ENCODE measurements around the gene SEL1L.

Gene SEL1L

DNA sequence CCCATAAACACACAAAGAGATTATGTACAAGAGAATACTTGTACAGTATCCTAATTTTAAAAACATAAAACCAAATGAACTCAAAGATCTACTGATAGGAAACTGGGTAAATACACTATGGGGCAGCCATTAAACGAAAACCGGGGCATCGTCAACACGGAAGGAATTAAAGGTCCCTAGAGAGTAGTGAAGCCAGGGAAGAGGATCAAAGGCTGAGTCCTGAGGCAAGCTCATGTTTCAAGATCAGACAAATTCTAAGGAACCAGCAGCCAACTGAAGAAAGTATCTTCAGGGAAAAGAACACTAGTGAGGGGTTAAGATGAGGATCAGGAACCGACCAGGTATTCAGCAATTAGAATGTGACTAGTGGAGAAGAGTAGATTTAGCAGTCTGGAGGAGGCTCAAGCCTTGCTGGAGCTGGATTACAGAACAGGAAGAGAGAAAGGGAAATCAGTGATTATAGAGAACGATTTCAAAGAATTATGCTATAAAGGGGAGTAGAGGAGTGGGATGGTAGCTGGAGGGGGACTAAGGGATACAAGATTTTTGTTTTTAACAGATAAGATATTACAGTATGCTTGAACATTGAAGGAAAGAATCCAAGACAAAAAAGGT lies 23.7 kb downstream of the SEL1L start:
- Histone ChIP-seq H3K36me3 (ENCODE audit: control insufficient read depth in 2 of 2, insufficient read depth in 2 of 2, low read length in 2 of 2) (peaks cover 8 to 19% of the 10 kb centered on the region in 2 donors), H3K27ac (ENCODE audit: low read length) (no peak overlapping the region), H3K27me3 (ENCODE audit: control insufficient read depth in 1 of 2, insufficient read depth in 2 of 2, low read length in 2 of 2) (no peaks in the 10 kb centered on the region), H3K4me1 (ENCODE audit: control insufficient read depth, insufficient read depth, low read length) (no peaks in the 10 kb centered on the region), H3K4me3 (ENCODE audit: low read length in 2 of 2) (no peak overlapping the region), H3K9me3 (ENCODE audit: control insufficient read depth in 2 of 2, low read length in 2 of 2) (no peaks in the 10 kb centered on the region), H3K9ac (ENCODE audit: low read length in 2 of 2) (no peak overlapping the region)

DNA sequence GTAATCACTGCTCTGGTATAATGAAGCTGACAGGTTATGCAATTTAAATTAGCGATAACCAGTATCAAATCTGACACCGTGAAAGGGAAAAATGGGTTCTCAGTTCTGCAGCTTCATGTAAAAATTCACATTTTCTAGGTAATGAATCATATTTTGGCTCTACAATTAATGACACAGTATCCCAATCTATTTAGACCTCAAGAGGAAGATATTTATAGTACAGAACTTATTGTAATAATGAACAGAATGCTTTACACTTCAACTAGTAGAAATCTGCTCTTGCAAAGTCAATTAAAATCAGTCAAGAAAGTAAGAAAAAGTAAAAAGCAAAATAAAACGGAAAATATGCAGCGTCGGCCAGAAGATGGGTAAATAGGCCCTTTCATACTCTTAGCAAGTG lies 24.3 kb downstream of the SEL1L start:
- no peak overlapping the region for H3K9ac ChIP-seq (ENCODE audit: low read length in 2 of 2)
- no peaks in the 10 kb centered on the region for H3K27me3 ChIP-seq (ENCODE audit: control insufficient read depth in 1 of 2, insufficient read depth in 2 of 2, low read length in 2 of 2)
- no peaks in the 10 kb centered on the region for H3K9me3 ChIP-seq (ENCODE audit: control insufficient read depth in 2 of 2, low read length in 2 of 2)
- H3K4me3 ChIP-seq (ENCODE audit: low read length in 2 of 2), result no peak overlapping the region
- no peak overlapping the region for H3K27ac ChIP-seq (ENCODE audit: low read length)
- H3K4me1 ChIP-seq (ENCODE audit: control insufficient read depth, insufficient read depth, low read length), result no peaks in the 10 kb centered on the region
- peaks cover 8 to 22% of the 10 kb centered on the region in 2 donors for H3K36me3 ChIP-seq (ENCODE audit: control insufficient read depth in 2 of 2, insufficient read depth in 2 of 2, low read length in 2 of 2)

DNA sequence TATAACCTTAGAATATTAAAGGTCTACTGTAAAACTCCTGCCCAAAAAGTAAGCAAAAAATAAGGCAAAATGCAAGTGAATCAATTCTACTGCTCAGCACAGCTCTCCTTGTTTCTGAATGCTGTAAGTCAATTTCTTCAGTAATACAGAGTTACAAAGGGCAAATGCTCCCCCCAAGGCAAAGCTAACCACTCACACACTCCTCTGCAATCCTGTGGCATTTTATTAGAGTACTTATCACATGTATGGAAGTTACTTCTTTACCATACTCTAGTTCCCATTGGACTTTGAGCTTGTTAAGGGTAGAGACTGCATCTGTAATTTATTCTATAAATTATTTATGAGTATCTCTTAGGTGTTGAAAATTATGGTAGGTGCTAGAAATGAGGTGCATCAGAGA lies 27.2 kb downstream of the SEL1L start:
- no peak overlapping the region for H3K27ac ChIP-seq (ENCODE audit: low read length)
- H3K27me3 ChIP-seq (ENCODE audit: control insufficient read depth in 1 of 2, insufficient read depth in 2 of 2, low read length in 2 of 2), result no peaks in the 10 kb centered on the region
- no peak overlapping the region for H3K4me3 ChIP-seq (ENCODE audit: low read length in 2 of 2)
- no peaks in the 10 kb centered on the region for H3K9me3 ChIP-seq (ENCODE audit: control insufficient read depth in 2 of 2, low read length in 2 of 2)
- H3K9ac ChIP-seq (ENCODE audit: low read length in 2 of 2), result no peak overlapping the region
- peaks cover 11 to 30% of the 10 kb centered on the region in 2 donors for H3K36me3 ChIP-seq (ENCODE audit: control insufficient read depth in 2 of 2, insufficient read depth in 2 of 2, low read length in 2 of 2)
- H3K4me1 ChIP-seq (ENCODE audit: control insufficient read depth, insufficient read depth, low read length), result no peaks in the 10 kb centered on the region

DNA sequence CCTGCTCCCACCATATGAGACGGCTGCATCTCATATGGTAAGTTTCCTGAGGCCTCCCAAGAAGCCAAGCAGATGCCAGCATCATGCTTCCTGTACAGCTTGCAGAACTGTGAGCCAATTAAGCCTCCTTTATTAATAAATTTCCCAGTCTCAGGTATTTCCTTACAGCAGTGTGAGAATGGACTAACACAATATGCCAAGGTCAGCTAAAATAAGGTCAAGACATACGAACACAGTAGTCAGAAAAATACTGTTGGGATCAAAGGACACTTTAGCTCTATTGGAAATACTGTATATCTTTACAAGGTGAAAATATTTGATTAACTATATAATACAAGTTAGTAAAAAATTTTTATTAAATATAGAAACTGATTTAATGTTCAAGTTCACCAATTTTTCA lies 28.8 kb downstream of the SEL1L start:
- H3K9me3 ChIP-seq (ENCODE audit: control insufficient read depth in 2 of 2, low read length in 2 of 2), result no peaks in the 10 kb centered on the region
- H3K4me1 ChIP-seq (ENCODE audit: control insufficient read depth, insufficient read depth, low read length), result no peaks in the 10 kb centered on the region
- H3K4me3 ChIP-seq (ENCODE audit: low read length in 2 of 2), result no peak overlapping the region
- no peaks in the 10 kb centered on the region for H3K27me3 ChIP-seq (ENCODE audit: control insufficient read depth in 1 of 2, insufficient read depth in 2 of 2, low read length in 2 of 2)
- peaks cover 17 to 37% of the 10 kb centered on the region in 2 donors for H3K36me3 ChIP-seq (ENCODE audit: control insufficient read depth in 2 of 2, insufficient read depth in 2 of 2, low read length in 2 of 2)
- no peak overlapping the region for H3K27ac ChIP-seq (ENCODE audit: low read length)
- no peak overlapping the region for H3K9ac ChIP-seq (ENCODE audit: low read length in 2 of 2)

DNA sequence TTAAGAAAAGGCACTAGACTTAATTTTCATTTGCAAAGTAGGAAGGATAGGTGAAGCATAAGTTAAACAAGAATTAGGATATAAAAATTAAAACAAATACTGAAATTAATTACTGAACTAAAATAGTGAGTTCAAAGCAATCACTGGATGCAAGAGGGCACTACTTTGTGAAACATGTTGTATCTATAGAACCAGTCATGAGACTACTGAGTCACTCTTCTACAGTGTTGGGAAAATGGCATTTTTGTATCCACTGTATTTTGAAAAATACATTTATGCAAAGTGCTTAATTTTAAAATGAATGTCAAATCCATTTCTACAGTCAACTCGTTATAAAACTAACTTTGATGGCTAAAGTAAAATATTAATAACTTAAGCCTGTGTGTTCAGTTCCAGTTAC lies 47.9 kb downstream of the SEL1L start:
- Histone ChIP-seq H3K4me1 (ENCODE audit: control insufficient read depth, insufficient read depth, low read length) (no peaks in the 10 kb centered on the region), H3K36me3 (ENCODE audit: control insufficient read depth in 2 of 2, insufficient read depth in 2 of 2, low read length in 2 of 2) (peaks cover 38 to 39% of the 10 kb centered on the region in 2 donors), H3K27ac (ENCODE audit: low read length) (no peak overlapping the region)

DNA sequence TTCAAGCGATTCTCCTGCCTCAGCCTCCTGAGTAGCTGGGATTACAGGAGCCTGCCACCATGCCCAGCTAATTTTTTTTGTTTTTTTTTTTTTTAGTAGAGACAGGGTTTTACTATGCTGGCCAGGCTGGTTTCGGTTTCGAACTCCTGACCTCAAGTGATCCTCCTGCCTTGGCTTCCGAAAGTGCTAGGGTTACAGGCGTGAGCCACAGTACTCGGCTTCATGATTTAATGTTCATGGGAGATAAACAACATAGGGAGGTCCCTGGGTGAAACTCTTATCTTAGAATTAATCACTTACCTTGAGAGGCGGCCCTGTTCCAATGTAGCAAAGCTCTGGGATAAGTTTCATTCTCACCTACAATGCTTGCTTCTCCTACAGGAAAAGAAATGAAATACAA lies 48.3 kb downstream of the SEL1L start:
- H3K27ac ChIP-seq (ENCODE audit: low read length), result no peak overlapping the region
- peaks cover 38 to 42% of the 10 kb centered on the region in 2 donors for H3K36me3 ChIP-seq (ENCODE audit: control insufficient read depth in 2 of 2, insufficient read depth in 2 of 2, low read length in 2 of 2)
- no peaks in the 10 kb centered on the region for H3K4me1 ChIP-seq (ENCODE audit: control insufficient read depth, insufficient read depth, low read length)
- H3K9me3 ChIP-seq (ENCODE audit: control insufficient read depth in 2 of 2, low read length in 2 of 2), result no peaks in the 10 kb centered on the region
- no peak overlapping the region for H3K9ac ChIP-seq (ENCODE audit: low read length in 2 of 2)
- H3K4me3 ChIP-seq (ENCODE audit: low read length in 2 of 2), result no peak overlapping the region
- no peaks in the 10 kb centered on the region for H3K27me3 ChIP-seq (ENCODE audit: control insufficient read depth in 1 of 2, insufficient read depth in 2 of 2, low read length in 2 of 2)

More for the DNA sequence above, 47.9 kb downstream of the SEL1L start:
- H3K4me3 ChIP-seq (ENCODE audit: low read length in 2 of 2), result no peak overlapping the region
- H3K27me3 ChIP-seq (ENCODE audit: control insufficient read depth in 1 of 2, insufficient read depth in 2 of 2, low read length in 2 of 2), result no peaks in the 10 kb centered on the region
- H3K9me3 ChIP-seq (ENCODE audit: control insufficient read depth in 2 of 2, low read length in 2 of 2), result no peaks in the 10 kb centered on the region
- no peak overlapping the region for H3K9ac ChIP-seq (ENCODE audit: low read length in 2 of 2)

DNA sequence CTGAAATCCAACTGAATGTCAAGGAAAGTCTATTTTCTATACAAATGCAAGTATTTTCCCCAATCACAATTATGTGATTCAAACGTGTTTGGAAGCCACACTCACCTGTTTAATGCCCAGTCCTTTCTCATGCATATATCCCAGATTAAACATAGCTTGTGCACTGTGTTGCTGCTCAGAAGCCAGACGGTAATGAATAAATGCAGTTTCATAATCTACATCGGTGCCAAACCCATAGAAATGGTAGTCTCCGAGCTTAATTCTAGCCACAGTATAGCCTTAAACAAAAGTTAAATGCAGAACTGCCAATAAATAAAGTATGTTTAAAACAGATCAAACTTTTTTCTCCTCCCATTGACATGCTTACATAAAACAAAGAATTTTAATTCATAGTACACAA lies 49.5 kb downstream of the SEL1L start:
- no peak overlapping the region for H3K9ac ChIP-seq (ENCODE audit: low read length in 2 of 2)
- no peaks in the 10 kb centered on the region for H3K9me3 ChIP-seq (ENCODE audit: control insufficient read depth in 2 of 2, low read length in 2 of 2)
- no peaks in the 10 kb centered on the region for H3K4me1 ChIP-seq (ENCODE audit: control insufficient read depth, insufficient read depth, low read length)
- peaks cover 36 to 43% of the 10 kb centered on the region in 2 donors for H3K36me3 ChIP-seq (ENCODE audit: control insufficient read depth in 2 of 2, insufficient read depth in 2 of 2, low read length in 2 of 2)
- no peaks in the 10 kb centered on the region for H3K27me3 ChIP-seq (ENCODE audit: control insufficient read depth in 1 of 2, insufficient read depth in 2 of 2, low read length in 2 of 2)
- no peak overlapping the region for H3K27ac ChIP-seq (ENCODE audit: low read length)
- H3K4me3 ChIP-seq (ENCODE audit: low read length in 2 of 2), result no peak overlapping the region

DNA sequence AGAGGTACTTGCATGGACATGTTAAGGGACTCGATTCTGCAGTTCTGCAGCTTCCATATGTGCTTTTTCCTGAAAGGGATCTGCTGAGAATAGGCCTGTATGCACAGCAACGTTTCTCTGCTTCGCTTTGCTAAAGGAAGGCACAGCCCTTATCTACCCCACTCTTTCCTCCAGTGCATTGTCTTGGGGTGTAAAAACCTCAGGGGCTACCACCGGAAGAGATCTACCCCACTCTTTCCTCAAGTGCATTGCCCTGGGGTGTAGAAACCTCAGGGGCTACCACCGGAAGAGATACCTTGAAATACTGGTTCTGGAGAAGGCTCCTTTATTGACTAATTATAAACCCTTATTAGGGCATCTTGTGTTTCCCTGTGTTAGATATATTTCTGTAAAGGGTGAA lies 52.9 kb downstream of the SEL1L start:
- Histone ChIP-seq H3K9ac (ENCODE audit: low read length in 2 of 2) (no peak overlapping the region), H3K27me3 (ENCODE audit: control insufficient read depth in 1 of 2, insufficient read depth in 2 of 2, low read length in 2 of 2) (no peaks in the 10 kb centered on the region), H3K9me3 (ENCODE audit: control insufficient read depth in 2 of 2, low read length in 2 of 2) (no peaks in the 10 kb centered on the region), H3K4me1 (ENCODE audit: control insufficient read depth, insufficient read depth, low read length) (no peaks in the 10 kb centered on the region), H3K27ac (ENCODE audit: low read length) (no peak overlapping the region), H3K36me3 (ENCODE audit: control insufficient read depth in 2 of 2, insufficient read depth in 2 of 2, low read length in 2 of 2) (peaks cover 29 to 34% of the 10 kb centered on the region in 2 donors), H3K4me3 (ENCODE audit: low read length in 2 of 2) (no peak overlapping the region)

DNA sequence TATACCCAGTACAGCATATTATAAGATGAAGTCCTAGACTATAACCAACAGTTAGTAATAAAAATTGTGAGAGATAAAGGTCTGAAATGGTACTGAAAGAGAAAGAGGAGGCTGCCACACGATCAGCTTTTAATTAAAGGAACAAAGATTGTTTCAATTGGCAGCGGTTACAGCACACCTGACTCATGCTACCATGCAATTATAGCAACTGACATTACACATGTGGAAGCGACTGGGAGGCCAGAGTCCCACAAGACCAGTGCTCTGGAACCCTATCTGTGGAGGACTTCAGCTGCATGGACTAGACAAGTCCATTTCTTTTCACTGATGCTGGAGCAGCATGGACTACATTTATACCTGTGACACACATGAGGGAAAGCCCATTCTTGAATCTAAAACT lies 55.2 kb downstream of the SEL1L start:
- no peak overlapping the region for H3K27ac ChIP-seq (ENCODE audit: low read length)
- H3K9me3 ChIP-seq (ENCODE audit: control insufficient read depth in 2 of 2, low read length in 2 of 2), result no peaks in the 10 kb centered on the region
- no peaks in the 10 kb centered on the region for H3K27me3 ChIP-seq (ENCODE audit: control insufficient read depth in 1 of 2, insufficient read depth in 2 of 2, low read length in 2 of 2)
- H3K36me3 ChIP-seq (ENCODE audit: control insufficient read depth in 2 of 2, insufficient read depth in 2 of 2, low read length in 2 of 2), result peaks cover 25 to 26% of the 10 kb centered on the region in 2 donors
- no peaks in the 10 kb centered on the region for H3K4me1 ChIP-seq (ENCODE audit: control insufficient read depth, insufficient read depth, low read length)
- H3K4me3 ChIP-seq (ENCODE audit: low read length in 2 of 2), result no peak overlapping the region
- no peak overlapping the region for H3K9ac ChIP-seq (ENCODE audit: low read length in 2 of 2)

DNA sequence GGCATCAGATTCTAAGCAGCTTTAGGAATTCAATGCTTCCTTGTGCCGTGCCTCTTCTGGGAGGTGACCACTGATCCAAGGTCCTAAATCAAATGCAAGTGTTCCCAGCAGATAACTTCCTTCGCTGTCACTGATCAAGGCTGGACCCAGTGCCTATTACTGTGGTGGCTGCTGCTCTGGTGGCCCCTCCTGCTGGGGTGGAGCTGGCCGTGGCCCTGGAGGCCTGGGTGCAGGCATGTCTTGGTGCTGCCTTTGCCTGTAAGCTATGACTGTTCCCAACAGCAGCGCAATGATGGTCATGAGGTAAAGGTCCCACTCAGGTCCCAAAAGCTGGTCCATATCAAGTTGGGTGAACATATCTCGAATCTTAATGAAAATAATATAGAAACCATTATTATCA lies 56.8 kb downstream of the SEL1L start:
- Histone ChIP-seq H3K9me3 (ENCODE audit: control insufficient read depth in 2 of 2, low read length in 2 of 2) (no peaks in the 10 kb centered on the region), H3K4me1 (ENCODE audit: control insufficient read depth, insufficient read depth, low read length) (no peaks in the 10 kb centered on the region), H3K4me3 (ENCODE audit: low read length in 2 of 2) (no peak overlapping the region), H3K36me3 (ENCODE audit: control insufficient read depth in 2 of 2, insufficient read depth in 2 of 2, low read length in 2 of 2) (peaks cover 26 to 28% of the 10 kb centered on the region in 2 donors), H3K9ac (ENCODE audit: low read length in 2 of 2) (no peak overlapping the region), H3K27me3 (ENCODE audit: control insufficient read depth in 1 of 2, insufficient read depth in 2 of 2, low read length in 2 of 2) (no peaks in the 10 kb centered on the region), H3K27ac (ENCODE audit: low read length) (no peak overlapping the region)

DNA sequence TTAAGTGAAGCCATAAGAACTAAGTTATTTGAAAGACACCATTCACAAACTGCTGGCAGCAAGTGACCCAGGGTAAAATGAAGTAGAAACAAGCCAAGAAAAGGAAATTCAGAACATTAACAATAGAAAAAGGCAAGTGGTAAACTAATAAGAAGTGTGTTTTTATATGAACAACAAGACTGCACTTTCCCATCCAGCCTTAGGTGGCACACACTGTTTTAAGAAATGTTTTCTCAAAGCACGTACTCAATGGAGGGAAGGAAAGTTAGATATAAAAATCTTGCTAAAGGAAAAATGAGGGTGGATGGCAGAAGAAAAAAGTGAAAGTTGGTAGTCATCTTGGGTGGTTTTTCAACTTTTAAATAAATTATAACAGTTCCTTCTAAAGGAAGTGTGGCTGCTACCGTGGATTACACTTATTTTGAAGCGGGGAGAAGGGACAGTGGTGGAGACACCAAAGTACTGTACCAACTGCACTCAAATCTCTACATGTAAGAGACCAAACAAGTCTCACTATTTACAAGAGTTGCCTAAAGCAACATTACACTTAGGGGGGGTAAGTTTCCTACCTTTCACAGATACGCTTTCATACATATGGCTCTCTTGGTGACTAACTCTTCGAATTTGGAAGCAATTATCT lies 58.8 kb downstream of the SEL1L start:
- H3K36me3 ChIP-seq (ENCODE audit: control insufficient read depth in 2 of 2, insufficient read depth in 2 of 2, low read length in 2 of 2), result peaks cover 23 to 26% of the 10 kb centered on the region in 2 donors
- H3K27me3 ChIP-seq (ENCODE audit: control insufficient read depth in 1 of 2, insufficient read depth in 2 of 2, low read length in 2 of 2), result no peaks in the 10 kb centered on the region
- H3K4me3 ChIP-seq (ENCODE audit: low read length in 2 of 2), result no peak overlapping the region
- H3K27ac ChIP-seq (ENCODE audit: low read length), result no peak overlapping the region
- no peak overlapping the region for H3K9ac ChIP-seq (ENCODE audit: low read length in 2 of 2)
- H3K9me3 ChIP-seq (ENCODE audit: control insufficient read depth in 2 of 2, low read length in 2 of 2), result no peaks in the 10 kb centered on the region
- H3K4me1 ChIP-seq (ENCODE audit: control insufficient read depth, insufficient read depth, low read length), result no peaks in the 10 kb centered on the region
